ENCODE data around the gene TLCD3A.
"Not testable (repeated sequence)": the region's sequence is repeated elsewhere in the genome, so short reads cannot be mapped to it uniquely, and the experiment has no call there.

Gene TLCD3A

DNA sequence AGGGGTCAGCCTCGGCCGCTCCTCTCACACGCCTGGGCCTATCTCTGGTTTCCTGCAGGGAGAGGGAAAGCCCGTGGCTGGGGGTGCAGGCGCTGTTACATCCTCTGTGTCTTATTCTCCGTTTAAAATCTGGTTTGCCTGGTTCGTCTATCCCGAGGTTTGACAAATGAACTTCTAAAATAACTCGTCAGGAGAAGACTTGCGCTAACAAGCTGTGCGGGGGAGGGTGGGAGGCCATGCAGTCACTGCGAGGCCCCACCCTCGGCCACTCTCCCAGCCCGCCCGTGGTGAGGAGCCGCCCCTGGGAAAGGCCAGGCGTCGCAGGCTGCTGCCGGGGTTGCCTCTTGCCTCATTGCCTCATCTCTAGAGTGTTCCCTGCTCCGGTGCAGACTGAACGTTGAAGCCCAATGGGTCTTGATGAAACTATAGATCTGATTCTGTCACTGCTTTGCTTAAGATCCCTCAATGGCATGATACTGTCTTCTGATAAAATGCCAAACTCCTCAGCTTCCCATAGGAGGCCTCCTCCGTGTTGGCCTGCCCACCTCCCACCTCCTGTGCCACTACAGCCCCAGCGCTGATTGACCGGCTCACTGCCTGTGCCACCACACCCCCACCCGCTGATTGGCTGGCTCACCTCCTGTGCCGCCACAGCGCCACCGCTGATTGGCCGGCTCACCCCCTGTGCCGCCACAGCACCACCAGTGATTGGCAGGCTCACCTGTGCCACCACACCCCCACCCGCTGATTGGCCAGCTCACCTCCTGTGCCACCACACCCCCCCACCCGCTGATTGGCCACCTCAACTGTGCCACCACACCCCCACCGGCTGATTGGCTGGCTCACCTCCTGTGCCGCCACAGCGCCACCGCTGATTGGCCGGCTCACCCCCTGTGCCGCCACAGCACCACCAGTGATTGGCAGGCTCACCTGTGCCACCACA, 57.8 kb downstream of the TLCD3A start:
- DNase-seq = not testable (repeated sequence)

GRCh38 chr17:790874-791247, 58.5 kb downstream of the TLCD3A start:
- not testable (repeated sequence) for DNase-seq

DNA sequence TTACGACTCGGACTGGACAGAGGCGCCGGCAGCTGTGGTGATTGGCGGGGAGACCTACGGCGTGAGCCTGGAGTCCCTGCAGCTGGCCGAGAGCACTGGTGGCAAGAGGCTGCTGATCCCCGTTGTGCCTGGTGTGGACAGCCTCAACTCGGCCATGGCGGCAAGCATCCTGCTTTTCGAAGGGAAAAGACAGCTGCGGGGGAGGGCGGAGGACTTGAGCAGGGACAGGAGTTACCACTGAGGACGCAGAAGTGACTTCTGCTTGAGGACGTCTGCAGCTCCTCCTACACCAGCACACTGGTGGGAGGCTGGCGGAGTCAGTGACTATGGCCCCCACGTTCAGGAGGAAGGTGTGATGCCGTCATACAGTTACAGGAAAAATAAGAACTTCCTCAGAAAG, 59.4 kb downstream of the TLCD3A start:
- DNase-seq = no peak

- DNase-seq = no peak
Measured at GRCh38 chr17:792277-792676, 59.9 kb downstream of the TLCD3A start.

All from T1000 (cell line).